Hippocampal formation (tissue), 2 donors: ENCODE measurements around the gene MTCL1.

ENCODE experiments used
- DNase-seq, 2 donors: peaks; one replicate each; lab custom pipeline; 2025; lab: John Stamatoyannopoulos, UW

MTCL1 gene

DNA sequence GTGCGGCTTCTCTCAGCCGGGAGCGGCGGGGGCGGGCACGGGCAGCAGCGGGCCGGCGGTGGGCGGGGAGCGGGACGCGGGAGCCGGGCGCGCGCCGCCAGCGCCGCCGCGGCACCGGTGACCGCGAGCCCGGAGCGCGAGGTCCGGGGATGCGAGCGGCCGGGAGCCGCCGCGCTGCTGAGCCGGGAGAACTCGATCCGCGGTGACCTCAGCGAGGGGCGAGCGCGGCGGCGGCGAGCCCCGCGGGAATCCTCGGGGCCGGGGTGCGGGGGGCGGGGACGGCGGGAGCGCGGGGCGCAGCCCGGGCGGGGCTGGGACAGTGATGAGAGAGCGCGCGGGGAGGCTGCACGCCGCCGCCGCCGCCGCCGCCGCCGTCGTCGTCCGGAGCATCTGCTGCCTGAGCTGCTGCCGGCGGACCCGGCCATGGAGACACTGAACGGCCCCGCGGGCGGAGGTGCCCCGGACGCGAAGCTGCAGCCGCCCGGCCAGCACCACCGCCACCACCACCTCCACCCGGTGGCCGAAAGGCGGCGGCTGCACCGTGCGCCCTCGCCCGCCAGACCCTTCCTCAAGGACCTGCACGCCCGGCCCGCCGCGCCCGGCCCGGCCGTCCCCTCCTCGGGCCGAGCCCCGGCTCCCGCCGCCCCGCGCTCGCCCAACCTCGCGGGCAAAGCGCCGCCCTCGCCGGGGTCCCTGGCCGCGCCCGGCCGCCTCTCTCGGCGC is at the start of gene MTCL1:
TSS of gene MTCL1 (plus strand) at position 319 of the 723 bp plus-strand sequence. CDS start at position 424, 105 bp downstream.
- DNase-seq = peak in 1 of 2 donors; percentile 56

DNA sequence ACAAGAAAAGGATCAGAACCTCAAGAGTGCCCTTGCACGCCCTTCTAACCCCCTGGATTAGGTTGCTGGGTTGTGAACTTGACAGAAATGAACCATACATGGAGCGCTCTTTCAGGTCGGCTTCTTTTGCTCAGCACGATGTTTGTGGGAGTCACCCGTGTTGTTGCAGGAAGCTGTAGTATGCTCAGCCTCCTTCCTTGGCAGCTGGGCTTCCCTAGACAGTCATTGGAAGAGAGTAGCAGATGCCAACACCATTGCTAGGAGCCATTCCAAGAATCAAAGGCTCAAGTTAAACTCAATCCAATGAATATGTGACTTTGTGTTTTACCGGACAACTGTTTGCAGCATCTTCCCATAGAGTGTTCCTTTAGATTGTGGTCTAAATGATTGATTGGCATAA is 49.1 kb upstream of the MTCL1 start:
- DNase-seq = no peak

DNA sequence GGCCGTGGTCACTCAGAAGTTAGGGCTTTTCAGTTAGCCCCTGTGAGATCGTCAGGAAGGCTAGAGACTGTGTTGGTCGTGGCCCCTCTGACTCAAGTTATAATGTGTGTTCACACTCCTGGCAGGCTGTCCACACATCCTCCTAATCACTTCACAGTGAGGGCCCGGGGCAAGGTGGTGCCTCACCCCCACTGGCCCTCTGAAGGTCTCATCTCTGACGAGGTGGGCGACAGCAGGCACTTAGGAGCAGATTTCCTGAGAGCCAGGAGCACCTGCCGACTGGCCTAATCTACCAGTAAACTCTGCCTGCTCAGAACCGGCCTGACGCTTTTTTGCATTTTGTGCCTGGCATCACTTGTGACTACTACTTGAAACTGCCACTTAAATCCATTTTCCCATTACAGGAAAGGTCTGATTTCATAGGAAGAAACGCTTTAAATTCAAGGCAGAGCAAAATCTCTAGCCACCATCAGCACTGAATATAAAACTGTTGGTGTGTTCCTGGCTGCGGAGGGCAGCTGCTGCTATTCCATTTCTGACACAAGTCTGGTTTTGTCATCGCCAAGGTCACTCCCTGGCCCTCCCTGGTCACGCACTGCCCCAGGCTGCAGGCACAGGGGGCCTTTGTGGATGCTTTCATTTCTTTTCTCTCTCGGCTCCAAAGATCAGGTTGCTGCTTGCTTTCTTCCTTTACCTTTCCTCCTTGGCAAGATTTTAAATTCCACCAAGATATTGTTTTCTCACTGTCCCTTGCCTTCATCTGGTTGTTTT is 48.1 kb upstream of the MTCL1 start:
- DNase-seq = no peak

DNA sequence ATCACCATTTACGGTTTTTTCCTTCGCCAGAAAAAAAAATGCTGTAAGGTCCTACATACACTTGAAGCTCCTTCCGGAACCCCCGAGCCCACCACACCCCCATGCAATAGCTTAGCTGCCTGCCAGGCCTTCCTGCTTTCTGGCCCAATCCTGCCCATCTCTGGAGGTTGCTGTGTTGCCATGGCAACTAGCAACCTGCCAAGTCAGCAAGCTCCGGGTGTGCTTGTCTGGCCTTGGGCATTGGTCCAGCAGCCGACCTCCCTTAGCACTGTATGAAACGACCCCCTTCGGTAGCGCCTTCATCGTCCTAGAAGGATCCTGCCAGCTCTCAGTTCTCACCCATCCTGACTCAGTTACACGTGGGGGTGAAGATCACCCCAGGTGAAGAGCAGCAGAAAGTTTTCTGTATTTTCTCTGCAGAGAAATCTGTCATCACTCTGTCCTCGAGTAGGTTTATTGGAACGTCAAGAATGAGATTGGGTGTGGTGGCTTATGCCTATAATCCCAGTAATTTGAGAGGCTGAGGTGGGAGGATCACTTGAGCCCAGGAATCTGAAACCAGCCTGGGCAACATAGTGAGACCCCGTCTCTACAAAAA is 47.4 kb upstream of the MTCL1 start:
- no peak for DNase-seq

DNA sequence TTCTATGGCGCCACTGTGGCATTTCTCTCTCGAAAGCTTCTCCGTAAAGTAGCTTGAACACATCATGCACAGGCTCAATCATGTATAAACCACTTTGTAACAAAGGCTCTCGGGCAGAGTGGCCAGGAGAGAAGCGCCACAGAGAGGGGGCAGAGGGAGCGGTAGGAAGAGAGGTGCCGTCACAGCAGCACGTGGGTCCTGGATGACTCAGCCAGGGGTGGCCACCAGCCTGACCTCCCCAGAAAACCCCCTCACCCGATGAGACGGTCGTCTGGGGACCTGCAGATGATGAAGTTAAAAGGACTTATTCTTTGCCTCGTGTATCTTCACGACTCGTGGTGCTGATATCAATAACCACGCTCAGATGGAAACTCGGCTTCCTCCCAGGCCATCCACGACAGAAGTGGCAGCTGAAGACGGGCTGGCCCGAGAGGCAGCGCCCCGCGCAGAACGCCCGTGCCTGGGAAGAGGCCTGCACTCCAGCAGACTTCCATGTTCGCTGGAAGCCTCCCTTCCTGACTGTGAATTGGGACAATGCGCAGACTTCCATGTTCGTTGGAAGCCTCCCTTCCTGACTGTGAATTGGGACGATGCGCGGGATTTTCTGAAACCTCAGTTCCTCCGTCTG is 46.4 kb upstream of the MTCL1 start:
- DNase-seq = no peak

DNA sequence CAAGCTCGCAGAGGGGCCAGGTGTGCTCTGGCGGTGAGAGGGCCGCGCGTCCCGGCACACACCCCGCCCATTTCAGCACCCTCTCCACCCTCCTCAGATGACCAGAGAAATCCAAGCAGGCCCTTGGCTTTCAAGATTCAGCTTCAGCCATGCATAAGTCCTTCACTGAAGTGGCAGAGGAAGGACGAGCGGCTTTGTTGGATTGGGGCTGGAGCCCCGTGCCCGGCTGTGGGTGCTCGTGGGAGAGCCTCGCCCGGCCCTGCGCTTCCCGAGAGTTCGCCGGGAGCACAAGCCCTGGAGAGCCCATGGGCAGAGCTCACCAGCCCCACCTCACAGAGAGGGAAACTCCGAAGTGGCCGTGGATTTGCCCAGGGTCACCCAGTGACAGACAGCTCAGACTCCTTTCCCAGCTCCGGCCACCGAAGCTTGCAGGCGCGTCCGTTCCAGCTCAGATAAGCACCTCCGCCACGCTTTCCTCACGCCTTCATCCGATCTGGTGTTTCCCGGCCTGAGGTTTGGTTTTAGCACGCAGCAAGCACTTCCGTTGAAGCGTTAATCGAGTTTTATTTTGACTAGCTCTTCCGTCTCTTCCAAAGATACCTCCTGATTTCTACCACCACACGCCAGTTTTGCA is 45.6 kb upstream of the MTCL1 start:
- no peak for DNase-seq

DNA sequence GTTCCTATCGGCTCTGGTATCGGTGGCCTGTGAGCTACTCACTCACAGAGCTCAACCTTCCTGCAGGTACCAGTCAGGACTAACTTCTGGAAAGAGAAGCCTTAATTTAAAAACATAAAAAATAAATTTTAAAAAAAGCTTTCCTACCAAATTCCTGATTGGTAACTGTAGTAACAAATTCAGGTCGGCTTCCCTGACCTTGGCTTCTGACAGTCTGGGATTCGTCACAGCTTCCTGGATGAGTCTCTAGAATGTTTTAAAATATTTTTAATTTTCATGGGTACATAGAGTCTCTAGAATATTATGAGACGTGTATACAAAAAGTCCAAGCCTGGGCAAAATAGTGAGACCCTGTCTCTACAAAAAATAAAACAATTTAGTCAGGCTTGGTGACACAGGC is 45.0 kb upstream of the MTCL1 start:
- no peak for DNase-seq

DNA sequence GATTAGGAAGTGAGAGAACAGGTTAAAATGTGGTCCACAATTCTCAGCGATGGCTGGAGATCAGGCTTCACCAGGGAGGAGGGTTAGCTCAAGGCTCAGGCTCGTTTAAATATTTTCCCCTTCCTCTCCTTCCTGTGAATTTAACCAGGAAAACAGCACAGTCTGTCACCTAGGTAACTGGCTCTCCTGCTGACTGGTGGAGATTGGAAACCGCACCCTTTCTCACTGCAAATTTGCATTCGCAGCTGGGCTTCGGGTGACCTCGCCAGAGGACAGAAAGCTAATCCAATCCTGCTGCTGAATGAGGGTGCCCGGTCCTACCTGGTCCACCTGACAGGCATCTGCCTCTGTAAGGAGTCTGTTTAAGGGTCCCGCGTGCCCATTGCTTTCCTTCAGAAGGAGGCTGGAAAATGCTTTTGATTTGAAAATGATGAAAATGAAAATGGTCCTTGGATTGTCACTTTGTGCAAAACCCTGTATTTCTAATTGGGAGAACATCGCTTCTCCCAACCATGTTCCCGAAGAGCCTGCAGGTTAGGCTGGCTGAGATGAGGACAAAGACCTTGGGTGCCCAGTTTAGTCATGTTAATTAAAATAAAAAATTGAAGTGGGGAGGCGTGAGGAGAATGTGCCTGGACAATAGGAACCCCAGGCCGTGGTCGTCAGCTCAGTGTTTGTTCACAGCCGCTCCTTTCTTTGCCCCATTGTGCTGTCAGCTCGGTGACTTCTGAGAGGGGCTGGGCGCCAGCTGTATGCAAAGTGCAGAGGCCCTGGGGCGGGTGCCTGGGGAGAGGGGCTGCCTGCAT is 43.4 kb upstream of the MTCL1 start:
- DNase-seq = no peak

DNA sequence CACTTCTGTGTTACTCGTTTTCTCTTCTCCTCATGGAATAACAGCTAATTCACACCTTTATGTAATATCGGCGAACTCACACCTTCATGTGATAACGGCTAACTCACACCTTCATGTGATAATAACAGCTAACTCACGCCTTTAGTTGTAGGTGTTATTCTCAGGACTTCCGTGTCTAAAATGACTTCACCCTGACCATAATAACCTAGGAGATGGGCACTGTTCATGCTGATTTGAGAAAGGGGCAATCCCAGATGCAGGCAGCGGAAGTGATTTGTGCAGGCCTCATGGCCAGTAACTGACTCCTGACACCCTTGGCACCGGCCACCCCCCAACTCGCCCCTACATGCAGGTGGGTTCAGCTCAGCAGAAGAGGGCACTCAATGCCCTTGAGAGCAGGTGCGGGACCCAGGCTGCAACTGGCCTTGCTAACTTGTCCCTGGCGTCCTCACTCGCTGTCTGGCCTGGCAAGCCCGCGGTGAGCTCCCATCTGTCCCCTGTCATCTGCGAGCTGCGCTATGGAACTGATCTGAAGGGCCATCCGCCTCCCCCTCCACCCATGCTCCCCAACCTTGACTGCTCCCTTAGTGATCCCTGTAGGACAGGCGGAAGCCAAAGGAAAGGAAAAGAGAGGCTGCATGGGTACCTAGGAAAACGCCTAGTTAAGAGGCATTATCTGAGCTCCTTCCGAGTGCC is 42.6 kb upstream of the MTCL1 start:
- DNase-seq = no peak

DNA sequence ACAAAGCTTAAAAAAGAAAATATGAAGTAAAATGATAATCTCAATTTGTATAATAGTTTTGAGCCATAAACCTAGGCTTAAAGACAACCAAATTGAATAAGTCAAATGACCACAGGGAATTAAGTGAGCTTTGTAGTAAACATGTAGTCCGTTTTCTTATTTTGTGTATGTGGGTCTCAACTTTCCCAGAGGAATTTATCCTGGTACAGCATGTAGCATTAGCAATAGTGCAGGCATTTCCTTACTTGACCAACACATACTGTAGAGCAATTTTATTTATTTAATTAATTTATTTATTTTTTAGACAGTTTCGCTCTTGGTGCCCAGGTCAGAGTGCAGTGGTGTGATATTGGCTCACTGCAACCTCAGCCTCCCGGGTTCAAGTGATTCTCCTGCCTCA is 37.5 kb upstream of the MTCL1 start:
- DNase-seq = no peak

DNA sequence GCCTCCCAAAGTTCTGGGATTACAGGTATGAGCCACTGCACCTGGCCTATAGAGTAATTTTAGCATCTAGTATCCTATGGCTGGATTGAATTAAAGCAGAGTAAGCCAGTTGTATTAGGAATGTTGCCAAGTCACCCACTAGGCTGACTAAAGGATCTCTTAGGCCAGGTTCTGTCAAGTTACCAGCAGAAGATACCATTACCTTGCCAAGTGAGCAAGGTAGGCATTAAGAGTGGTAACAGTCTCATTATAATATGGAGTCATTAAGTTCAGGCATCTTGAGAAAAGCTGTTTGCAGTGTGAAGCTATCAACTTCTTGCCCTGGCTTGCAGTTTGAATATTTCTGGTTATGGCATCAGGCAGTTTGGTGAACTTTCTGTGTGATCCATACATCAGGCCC is 37.0 kb upstream of the MTCL1 start:
- DNase-seq = no peak

DNA sequence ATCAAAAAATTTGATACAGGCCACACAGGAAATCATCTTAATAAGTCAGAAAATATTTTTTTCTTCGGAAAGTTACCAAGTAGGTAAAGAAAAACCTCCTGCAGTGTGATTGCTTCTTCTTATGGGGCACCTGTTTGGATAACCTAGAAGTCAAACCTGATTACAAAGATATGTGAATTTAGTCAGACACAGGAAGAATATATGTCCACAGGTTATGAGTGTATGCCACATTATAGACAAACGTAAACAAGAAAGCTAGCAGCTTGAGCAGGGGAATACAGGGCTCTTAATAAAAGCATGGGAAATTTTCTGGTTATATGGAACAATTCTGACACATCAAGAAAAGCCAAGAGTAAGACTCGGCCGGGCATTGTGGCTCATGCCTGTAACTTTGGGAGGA is 35.8 kb upstream of the MTCL1 start:
- DNase-seq = no peak

DNA sequence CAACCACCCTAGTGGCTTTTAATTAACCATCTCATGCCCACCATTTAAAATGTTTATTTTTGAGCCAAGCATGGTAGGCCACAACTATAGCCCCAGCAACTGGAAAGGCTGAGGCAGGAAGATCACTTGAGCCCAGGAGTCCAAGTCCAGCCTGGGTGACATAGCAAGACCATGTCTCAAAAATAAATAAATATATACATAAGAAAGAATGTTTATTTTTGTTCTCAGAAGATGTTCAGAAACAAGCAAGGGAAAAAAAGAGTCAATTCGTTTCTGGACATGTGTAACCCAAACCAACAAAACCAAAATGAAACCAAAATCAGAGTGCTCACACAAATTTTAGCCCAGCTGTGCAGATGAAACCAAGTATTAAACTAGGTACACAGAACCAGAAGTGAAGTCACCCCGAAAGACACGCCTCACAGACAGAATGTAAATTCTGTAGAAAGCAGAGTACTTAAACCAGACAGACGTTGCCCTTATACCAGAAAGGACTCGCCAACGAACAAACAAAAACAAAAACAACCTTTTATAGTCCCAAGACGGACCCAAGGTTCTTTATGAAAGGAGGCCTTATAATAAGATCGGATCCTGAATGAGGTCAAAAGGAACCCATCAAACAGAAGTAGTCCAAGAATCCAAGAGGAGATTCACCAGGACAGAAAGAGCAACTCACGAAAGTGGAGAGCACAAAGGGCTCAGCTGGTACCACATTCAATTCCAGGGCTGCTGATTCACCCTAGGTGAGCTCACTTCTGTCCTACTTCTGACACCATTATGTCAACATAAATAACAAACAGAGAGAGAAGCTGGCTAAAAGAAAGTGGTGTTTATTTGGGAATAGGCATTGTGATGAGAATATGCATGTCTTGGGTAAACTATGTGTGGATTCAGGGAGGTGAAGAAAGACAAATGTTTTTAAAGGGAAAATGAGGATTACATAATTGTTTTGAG is 31.8 kb upstream of the MTCL1 start:
- DNase-seq = no peak

DNA sequence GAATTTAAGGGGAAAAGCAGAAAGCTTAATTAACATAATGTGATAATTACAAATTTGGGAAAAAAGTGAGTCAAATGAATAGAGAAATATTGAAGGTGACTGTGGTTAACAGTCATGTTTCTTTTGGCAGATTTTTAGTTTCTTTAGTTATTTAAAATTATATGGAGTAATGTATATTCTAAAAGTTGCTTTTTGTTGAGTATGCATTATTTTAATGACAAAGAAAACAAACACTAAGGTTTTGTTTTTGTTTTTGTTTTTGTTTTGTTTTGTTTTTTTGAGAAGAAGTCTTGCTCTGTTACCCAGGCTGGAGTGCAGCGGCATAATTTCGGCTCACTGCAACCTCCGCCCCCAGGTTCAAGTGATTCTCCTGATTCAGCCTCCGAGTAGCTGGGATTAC is 30.3 kb upstream of the MTCL1 start:
- no peak for DNase-seq

DNA sequence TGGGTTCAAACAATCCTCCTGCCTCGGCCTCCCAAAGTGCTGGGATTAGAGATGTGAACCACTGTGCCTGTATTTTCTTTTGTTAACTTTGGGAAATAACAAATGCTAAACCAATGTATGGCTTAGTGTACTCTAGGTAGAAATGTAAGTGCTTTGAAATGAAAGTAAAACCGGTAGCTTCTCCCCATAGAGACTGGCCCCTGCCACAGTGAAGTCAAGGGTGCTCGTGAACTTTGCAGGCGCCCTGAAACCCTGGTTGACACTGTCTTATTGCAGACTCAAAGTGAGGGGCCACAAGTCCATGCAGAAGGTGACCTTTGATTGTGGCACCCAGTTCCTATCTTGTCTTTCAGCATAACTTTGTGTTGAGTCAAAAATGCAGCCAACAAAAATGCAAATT is 24.2 kb upstream of the MTCL1 start:
- no peak for DNase-seq

DNA sequence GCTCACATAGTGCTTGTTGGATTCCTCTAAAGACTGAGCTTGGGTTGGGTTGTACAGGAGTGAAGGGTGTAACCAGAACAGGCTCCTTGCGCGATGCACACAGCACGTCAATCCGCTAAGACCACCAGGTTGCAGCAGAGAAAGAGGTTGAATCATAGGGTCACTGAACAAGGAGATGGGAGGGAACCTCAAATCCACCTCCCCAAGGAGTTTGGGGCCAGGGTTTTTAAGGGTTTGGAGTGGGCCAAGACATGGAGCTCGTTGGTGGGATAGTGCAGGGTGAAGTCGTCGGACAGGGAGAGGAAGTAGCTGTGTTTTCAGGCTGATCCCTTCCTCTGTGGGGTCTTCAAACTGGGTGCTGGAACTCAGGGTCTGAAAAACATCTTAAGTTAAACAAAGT is 20.8 kb upstream of the MTCL1 start:
- DNase-seq = no peak

DNA sequence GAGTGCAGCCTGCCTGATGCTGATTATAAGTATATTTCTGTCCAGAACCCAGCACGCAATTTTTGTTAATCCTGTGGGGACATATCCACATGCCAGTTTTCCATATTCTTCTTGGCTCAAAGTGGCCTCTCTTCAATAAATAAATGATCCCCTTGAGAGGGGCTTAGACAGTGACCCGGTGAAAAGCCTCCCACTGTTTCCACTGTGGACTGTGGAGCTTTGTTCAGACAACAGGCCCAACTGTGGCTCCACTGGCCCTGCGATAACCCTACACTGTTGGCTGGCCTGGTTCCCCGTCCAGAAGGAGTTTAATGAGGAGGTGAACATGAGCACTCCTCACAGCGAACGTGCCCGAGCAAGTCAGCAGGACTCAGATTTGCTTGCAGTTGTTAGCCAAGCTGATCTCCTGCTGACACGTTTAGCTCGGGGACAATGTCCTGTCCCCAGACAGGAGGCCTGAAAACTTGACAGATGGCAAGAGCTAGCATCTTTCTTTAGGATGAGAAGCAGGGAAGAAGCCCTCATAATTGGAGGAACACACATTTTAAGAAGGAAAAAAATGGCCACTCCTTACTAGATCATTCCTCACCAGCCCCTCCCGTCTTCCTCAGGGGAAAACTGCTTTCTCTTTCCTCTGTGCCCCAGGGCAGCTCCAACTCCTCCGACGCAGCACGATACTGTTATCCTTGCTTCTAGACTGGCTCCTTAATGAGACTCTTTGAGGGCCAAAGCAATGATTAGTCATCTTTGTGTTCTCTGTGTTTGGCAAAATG is 20.0 kb upstream of the MTCL1 start:
- DNase-seq = no peak

DNA sequence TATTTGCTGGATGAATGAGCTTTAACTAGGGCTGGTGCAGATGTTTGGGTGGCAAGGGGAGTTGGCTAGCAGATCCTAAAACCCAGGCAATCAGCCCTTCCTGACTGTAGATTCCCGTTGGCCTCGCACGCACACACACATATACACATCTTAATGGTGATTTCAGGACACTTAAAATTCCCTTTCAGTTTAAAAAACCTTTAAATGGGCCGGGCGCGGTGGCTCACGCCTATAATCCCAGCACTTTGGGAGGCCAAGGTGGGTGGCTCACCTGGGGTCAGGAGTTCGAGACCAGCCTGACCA is 19.5 kb upstream of the MTCL1 start:
- no peak for DNase-seq

DNA sequence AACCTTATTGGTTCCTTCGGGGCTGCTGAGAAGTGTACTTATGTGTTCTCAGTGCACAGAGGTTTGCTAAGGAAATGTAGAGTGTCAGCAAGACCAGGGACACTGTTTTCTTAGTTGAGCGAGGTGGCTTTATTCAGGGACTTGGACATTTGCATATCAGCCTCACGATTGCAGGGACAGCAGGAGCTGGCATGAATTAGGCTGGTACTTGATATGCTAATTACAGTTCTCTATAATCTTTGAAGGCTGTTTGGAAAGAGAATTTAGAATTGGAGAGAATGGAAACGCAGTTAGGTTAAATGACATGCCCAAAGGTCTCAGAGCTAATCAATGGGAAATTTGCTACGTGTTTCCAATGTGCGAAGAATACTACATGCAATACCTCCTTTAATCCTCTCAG is 18.7 kb upstream of the MTCL1 start:
- DNase-seq = no peak
